Measurements from ENCODE around the gene SHLD1. TPM values are rescaled to one million over a fixed set of nuclear protein-coding genes. Genes with fewer than 3 reads are reported as not detected.
"Not testable (repeated sequence)": the region's sequence is repeated elsewhere in the genome, so short reads cannot be mapped to it uniquely, and the experiment has no call there.

Gene SHLD1
- polyA plus RNA-seq, 1 donor (not counting 4 experiments of a cell fraction or from before 2014, with no cell fraction given), result 3.2 TPM

DNA sequence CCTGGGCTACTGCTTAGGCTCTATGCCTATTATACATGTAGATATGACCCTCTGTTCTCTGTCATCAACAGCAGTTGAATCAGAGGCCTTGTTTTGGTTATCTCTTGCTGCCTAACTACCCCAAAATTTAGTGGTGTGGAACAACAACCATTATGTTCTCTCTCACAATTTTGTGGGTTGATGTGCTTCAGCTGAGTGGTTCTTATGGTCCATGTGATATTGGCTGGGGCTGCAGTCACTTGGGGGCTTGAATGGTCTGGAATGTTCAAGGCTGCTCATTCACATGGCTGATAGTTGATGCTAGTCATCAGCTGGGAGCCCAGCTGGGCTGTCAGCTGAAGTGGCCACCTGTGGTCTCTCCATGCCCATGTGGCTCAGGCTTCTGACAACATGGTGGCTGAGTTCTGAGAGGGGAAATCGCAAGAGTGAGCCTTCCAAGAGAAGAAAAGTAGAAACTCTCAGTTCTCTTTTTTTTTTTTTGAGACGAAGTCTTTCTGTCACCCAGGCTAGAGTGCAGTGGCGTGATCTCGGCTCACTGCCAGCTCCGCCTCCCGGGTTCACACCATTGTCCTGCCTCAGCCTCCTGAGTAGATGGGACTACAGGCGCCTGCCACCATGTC, 47.8 kb downstream of the SHLD1 start:
- no peaks in the 10 kb centered on the region for H3K36me3 ChIP-seq (ENCODE audit: control insufficient read depth in 2 of 2, extremely low read depth in 1 of 2, insufficient read depth in 2 of 2, low read length in 2 of 2)
- H3K9me1 ChIP-seq (ENCODE audit: control insufficient read depth, extremely low read depth, insufficient read depth, low read length), result no peaks in the 10 kb centered on the region
- H3K4me2 ChIP-seq (ENCODE audit: control insufficient read depth, extremely low read depth, insufficient read depth, low read depth, low read length), result no peak overlapping the region
- no peak overlapping the region for H2AFZ ChIP-seq (ENCODE audit: control insufficient read depth, low read length)
- FAIRE-seq (no peak), DNase-seq (ENCODE audit: low read depth, low spot score) (no peak)
- H4K20me1 ChIP-seq (ENCODE audit: control insufficient read depth, extremely low read depth, insufficient read depth, low read length), result no peaks in the 10 kb centered on the region
- no peaks in the 10 kb centered on the region for H3K9me3 ChIP-seq (ENCODE audit: control insufficient read depth, low read depth, low read length)
- dilution Hi-C loops (cut with MboI; ENCODE audit: extremely low pct_ligation_motif_present, low sequenced_read_pairs), result loop anchor here (25.0 kb wide), 1 partner anchor 236 kb away; no protein-coding TSS in a partner anchor
- no peak overlapping the region for H3K27ac ChIP-seq (ENCODE audit: control insufficient read depth, insufficient read depth, low read length)
- H3K27me3 ChIP-seq (ENCODE audit: control insufficient read depth, extremely low read depth, insufficient read depth, low read length), result no peaks in the 10 kb centered on the region
- no peak for TF ChIP-seq EZH2 (IDR thresholded peaks at IDR 0.05; ENCODE audit: low read length)
- TF ChIP-seq, protein P1, sequence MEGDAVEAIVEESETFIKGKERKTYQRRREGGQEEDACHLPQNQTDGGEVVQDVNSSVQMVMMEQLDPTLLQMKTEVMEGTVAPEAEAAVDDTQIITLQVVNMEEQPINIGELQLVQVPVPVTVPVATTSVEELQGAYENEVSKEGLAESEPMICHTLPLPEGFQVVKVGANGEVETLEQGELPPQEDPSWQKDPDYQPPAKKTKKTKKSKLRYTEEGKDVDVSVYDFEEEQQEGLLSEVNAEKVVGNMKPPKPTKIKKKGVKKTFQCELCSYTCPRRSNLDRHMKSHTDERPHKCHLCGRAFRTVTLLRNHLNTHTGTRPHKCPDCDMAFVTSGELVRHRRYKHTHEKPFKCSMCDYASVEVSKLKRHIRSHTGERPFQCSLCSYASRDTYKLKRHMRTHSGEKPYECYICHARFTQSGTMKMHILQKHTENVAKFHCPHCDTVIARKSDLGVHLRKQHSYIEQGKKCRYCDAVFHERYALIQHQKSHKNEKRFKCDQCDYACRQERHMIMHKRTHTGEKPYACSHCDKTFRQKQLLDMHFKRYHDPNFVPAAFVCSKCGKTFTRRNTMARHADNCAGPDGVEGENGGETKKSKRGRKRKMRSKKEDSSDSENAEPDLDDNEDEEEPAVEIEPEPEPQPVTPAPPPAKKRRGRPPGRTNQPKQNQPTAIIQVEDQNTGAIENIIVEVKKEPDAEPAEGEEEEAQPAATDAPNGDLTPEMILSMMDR (optimal IDR thresholded peaks at IDR 0.05 in 1 of 3, IDR thresholded peaks at IDR 0.05 in 1 of 3, conservative IDR thresholded peaks at IDR 0.05 in 1 of 3; ENCODE audit: extremely low read depth in 1 of 3, insufficient read depth in 2 of 3, low read length in 3 of 3), result no peak
- no peaks in the 10 kb centered on the region for H3K79me2 ChIP-seq (ENCODE audit: control insufficient read depth, insufficient read depth, low read length)
- H3K4me1 ChIP-seq (ENCODE audit: control insufficient read depth, extremely low read depth, insufficient read depth, low read length), result no peaks in the 10 kb centered on the region
- H3K9ac ChIP-seq (ENCODE audit: control insufficient read depth, extremely low read depth, insufficient read depth, low read length), result no peak overlapping the region
- H3K4me3 ChIP-seq (ENCODE audit: control insufficient read depth in 2 of 3, extremely low read depth in 1 of 3, insufficient read depth in 2 of 3, low read depth in 1 of 3, low read length in 3 of 3), result no peak overlapping the region

- H3K4me1 ChIP-seq (ENCODE audit: control insufficient read depth, extremely low read depth, insufficient read depth, low read length); H3K27me3 ChIP-seq (ENCODE audit: control insufficient read depth, extremely low read depth, insufficient read depth, low read length); H3K79me2 ChIP-seq (ENCODE audit: control insufficient read depth, insufficient read depth, low read length); H3K4me3 ChIP-seq (ENCODE audit: control insufficient read depth in 2 of 3, extremely low read depth in 1 of 3, insufficient read depth in 2 of 3, low read depth in 1 of 3, low read length in 3 of 3); DNase-seq (ENCODE audit: low read depth, low spot score); H3K4me2 ChIP-seq (ENCODE audit: control insufficient read depth, extremely low read depth, insufficient read depth, low read depth, low read length); H4K20me1 ChIP-seq (ENCODE audit: control insufficient read depth, extremely low read depth, insufficient read depth, low read length); H3K9ac ChIP-seq (ENCODE audit: control insufficient read depth, extremely low read depth, insufficient read depth, low read length); H3K36me3 ChIP-seq (ENCODE audit: control insufficient read depth in 2 of 2, extremely low read depth in 1 of 2, insufficient read depth in 2 of 2, low read length in 2 of 2); H3K9me1 ChIP-seq (ENCODE audit: control insufficient read depth, extremely low read depth, insufficient read depth, low read length); H3K9me3 ChIP-seq (ENCODE audit: control insufficient read depth, low read depth, low read length); dilution Hi-C loops (cut with MboI; ENCODE audit: extremely low pct_ligation_motif_present, low sequenced_read_pairs); FAIRE-seq; H2AFZ ChIP-seq (ENCODE audit: control insufficient read depth, low read length); H3K27ac ChIP-seq (ENCODE audit: control insufficient read depth, insufficient read depth, low read length): not testable (repeated sequence)
Observed at GRCh38 chr20:5803754-5804303, 53.6 kb downstream of the SHLD1 start.

Measured in keratinocyte (primary cell).